ENCODE data around the gene SLC27A1. TPM values are rescaled to one million over a fixed set of nuclear protein-coding genes. Genes with fewer than 3 reads are reported as not detected.

SLC27A1 gene
- total and polyA plus RNA-seq, 2 experiments from 2014 or later, result 3.5 to 11.6 TPM

GRCh38 chr19:17475541-17476115, 5.3 kb downstream of the SLC27A1 start:
- Histone ChIP-seq H3F3A (replicated peaks; ENCODE audit: low read depth) (0 out of 2 replicates have a peak, but pooled peaks cover 3% of the 10 kb centered on the region), H3K4me2 (no peak overlapping the region), H2AFZ (no peak overlapping the region), H3K9me2 (ENCODE audit: insufficient read depth) (no peaks in the 10 kb centered on the region), H3K36me3 (ENCODE audit: insufficient read depth) (no peaks in the 10 kb centered on the region), H3K4me1 (ENCODE audit: insufficient read depth) (peaks cover 4% of the 10 kb centered on the region), H4K20me1 (replicated peaks; ENCODE audit: insufficient read depth) (no peaks in the 10 kb centered on the region), H3K4me3 (no peak overlapping the region), H3K27me3 (ENCODE audit: insufficient read depth) (peaks cover 9% of the 10 kb centered on the region), H3K79me2 (replicated peaks; ENCODE audit: insufficient read depth) (no peaks in the 10 kb centered on the region), H3K27ac (ENCODE audit: low read depth) (no peak overlapping the region)
- no peaks in the 10 kb centered on the region; the same call in 2 of the 3 replicates for H3K36me3 Mint-ChIP-seq (ENCODE audit: low read depth)
- no peaks in the 10 kb centered on the region for H3K9me3 Mint-ChIP-seq
- H3K27me3 Mint-ChIP-seq (ENCODE audit: insufficient read depth, low read depth, poor library complexity), result peaks cover 29% of the 10 kb centered on the region
- peak overlapping the region; percentile 20; the same call in 1 of the 2 replicates for H3K27ac Mint-ChIP-seq
- peaks cover 20% of the 10 kb centered on the region for H3K4me1 Mint-ChIP-seq
- TF ChIP-seq, protein P1, sequence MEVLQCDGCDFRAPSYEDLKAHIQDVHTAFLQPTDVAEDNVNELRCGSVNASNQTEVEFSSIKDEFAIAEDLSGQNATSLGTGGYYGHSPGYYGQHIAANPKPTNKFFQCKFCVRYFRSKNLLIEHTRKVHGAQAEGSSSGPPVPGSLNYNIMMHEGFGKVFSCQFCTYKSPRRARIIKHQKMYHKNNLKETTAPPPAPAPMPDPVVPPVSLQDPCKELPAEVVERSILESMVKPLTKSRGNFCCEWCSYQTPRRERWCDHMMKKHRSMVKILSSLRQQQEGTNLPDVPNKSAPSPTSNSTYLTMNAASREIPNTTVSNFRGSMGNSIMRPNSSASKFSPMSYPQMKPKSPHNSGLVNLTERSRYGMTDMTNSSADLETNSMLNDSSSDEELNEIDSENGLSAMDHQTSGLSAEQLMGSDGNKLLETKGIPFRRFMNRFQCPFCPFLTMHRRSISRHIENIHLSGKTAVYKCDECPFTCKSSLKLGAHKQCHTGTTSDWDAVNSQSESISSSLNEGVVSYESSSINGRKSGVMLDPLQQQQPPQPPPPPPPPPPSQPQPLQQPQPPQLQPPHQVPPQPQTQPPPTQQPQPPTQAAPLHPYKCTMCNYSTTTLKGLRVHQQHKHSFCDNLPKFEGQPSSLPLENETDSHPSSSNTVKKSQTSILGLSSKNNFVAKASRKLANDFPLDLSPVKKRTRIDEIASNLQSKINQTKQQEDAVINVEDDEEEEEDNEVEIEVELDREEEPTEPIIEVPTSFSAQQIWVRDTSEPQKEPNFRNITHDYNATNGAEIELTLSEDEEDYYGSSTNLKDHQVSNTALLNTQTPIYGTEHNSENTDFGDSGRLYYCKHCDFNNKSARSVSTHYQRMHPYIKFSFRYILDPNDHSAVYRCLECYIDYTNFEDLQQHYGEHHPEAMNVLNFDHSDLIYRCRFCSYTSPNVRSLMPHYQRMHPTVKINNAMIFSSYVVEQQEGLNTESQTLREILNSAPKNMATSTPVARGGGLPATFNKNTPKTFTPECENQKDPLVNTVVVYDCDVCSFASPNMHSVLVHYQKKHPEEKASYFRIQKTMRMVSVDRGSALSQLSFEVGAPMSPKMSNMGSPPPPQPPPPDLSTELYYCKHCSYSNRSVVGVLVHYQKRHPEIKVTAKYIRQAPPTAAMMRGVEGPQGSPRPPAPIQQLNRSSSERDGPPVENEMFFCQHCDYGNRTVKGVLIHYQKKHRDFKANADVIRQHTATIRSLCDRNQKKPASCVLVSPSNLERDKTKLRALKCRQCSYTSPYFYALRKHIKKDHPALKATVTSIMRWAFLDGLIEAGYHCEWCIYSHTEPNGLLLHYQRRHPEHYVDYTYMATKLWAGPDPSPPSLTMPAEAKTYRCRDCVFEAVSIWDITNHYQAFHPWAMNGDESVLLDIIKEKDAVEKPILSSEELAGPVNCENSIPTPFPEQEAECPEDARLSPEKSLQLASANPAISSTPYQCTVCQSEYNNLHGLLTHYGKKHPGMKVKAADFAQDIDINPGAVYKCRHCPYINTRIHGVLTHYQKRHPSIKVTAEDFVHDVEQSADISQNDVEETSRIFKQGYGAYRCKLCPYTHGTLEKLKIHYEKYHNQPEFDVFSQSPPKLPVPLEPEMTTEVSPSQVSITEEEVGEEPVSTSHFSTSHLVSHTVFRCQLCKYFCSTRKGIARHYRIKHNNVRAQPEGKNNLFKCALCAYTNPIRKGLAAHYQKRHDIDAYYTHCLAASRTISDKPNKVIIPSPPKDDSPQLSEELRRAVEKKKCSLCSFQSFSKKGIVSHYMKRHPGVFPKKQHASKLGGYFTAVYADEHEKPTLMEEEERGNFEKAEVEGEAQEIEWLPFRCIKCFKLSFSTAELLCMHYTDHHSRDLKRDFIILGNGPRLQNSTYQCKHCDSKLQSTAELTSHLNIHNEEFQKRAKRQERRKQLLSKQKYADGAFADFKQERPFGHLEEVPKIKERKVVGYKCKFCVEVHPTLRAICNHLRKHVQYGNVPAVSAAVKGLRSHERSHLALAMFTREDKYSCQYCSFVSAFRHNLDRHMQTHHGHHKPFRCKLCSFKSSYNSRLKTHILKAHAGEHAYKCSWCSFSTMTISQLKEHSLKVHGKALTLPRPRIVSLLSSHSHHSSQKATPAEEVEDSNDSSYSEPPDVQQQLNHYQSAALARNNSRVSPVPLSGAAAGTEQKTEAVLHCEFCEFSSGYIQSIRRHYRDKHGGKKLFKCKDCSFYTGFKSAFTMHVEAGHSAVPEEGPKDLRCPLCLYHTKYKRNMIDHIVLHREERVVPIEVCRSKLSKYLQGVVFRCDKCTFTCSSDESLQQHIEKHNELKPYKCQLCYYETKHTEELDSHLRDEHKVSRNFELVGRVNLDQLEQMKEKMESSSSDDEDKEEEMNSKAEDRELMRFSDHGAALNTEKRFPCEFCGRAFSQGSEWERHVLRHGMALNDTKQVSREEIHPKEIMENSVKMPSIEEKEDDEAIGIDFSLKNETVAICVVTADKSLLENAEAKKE (CRISPR knock-in tag; IDR thresholded peaks at IDR 0.05), result no peak
- no peak for TF ChIP-seq EZH2 (IDR thresholded peaks at IDR 0.05; ENCODE audit: low read depth, unreplicated experiment)
- no peak for TF ChIP-seq STAT1 (IDR thresholded peaks at IDR 0.05; ENCODE audit: unreplicated experiment)
- TF ChIP-seq, protein P2, sequence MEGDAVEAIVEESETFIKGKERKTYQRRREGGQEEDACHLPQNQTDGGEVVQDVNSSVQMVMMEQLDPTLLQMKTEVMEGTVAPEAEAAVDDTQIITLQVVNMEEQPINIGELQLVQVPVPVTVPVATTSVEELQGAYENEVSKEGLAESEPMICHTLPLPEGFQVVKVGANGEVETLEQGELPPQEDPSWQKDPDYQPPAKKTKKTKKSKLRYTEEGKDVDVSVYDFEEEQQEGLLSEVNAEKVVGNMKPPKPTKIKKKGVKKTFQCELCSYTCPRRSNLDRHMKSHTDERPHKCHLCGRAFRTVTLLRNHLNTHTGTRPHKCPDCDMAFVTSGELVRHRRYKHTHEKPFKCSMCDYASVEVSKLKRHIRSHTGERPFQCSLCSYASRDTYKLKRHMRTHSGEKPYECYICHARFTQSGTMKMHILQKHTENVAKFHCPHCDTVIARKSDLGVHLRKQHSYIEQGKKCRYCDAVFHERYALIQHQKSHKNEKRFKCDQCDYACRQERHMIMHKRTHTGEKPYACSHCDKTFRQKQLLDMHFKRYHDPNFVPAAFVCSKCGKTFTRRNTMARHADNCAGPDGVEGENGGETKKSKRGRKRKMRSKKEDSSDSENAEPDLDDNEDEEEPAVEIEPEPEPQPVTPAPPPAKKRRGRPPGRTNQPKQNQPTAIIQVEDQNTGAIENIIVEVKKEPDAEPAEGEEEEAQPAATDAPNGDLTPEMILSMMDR (conservative IDR thresholded peaks at IDR 0.05; ENCODE audit: low read depth in 2 of 2), result no peak
- no peak for TF ChIP-seq ZNF331 (CRISPR knock-in tag; IDR thresholded peaks at IDR 0.05; ENCODE audit: low read depth)
- TF ChIP-seq ZNF114 (CRISPR knock-in tag; IDR thresholded peaks at IDR 0.05), result no peak
- no peak for TF ChIP-seq NANOG (IDR thresholded peaks at IDR 0.05; ENCODE audit: borderline replicate concordance)
- TF ChIP-seq JUNB (IDR thresholded peaks at IDR 0.05; ENCODE audit: unreplicated experiment), result no peak
- DNase-seq (ENCODE audit: low spot score) (no peak), ATAC-seq (no peak)
- no peak overlapping the region for H3K4me3 Mint-ChIP-seq
